SK-N-SH (cell line): ENCODE data around the gene SIRT2. TPM values are rescaled to one million over a fixed set of nuclear protein-coding genes. Genes with fewer than 3 reads are reported as not detected.
A peak's percentile ranks its signal among the peaks of the same experiment; 100 is the strongest.
"Not testable (repeated sequence)": the region's sequence is repeated elsewhere in the genome, so short reads cannot be mapped to it uniquely, and the experiment has no call there.

ENCODE experiments used
- CTCF ChIA-PET: fragments of 300-600, 350-600 bp; formaldehyde crosslinking; extraction: SDS; loops from one replicate; lab custom pipeline; 2021; lab: Yijun Ruan, JAX
- POLR2A ChIA-PET: fragments of 350-600 bp; sonication (Branson Sonifier 250); formaldehyde crosslinking; extraction: SDS; loops from one replicate; lab custom pipeline; 2020; ENCODE audit warnings: antibody characterized with exemption, inconsistent platforms; lab: Yijun Ruan, JAX
- DNase-seq: peaks from one replicate; pipeline ENCODE4 v3.0.0; 2012
- H2AFZ ChIP-seq: fragments of 200-600 bp; sonication (generic); 2 replicates; pipeline ENCODE4 v1.8.1; 2016; ENCODE audit warnings: antibody characterized with exemption, mild to moderate bottlenecking, low read depth
- H3F3A ChIP-seq: fragments of 200-600 bp; sonication (generic); replicated peaks from 2 replicates; pipeline ENCODE3; 2016; ENCODE audit warnings: antibody characterized with exemption, mild to moderate bottlenecking; ENCODE audit not compliant: insufficient read depth
- H3K27ac ChIP-seq, 2 experiments: fragments of 200-500 bp in 1 of 2; fragments of 200-600 bp in 1 of 2; sonication (Bioruptor generic) in 1 of 2; sonication (generic), shearing (Covaris generic) in 1 of 2; 2 replicates each; pipeline versions ENCODE4 v1.5.1 to v1.6.1; 2014 to 2016; ENCODE audit warnings: low read depth in 2 of 2, inconsistent platforms in 1 of 2, low read length in 1 of 2, mild to moderate bottlenecking in 1 of 2, mixed read lengths in 1 of 2
- H3K27me3 ChIP-seq: fragments of 200-600 bp; sonication (generic), shearing (Covaris generic); 2 replicates; pipeline ENCODE4 v1.6.1; 2016; ENCODE audit warnings: mixed run types; ENCODE audit not compliant: insufficient read depth
- H3K36me3 ChIP-seq, 2 experiments: fragments of 200-500 bp in 1 of 2; fragments of 200-600 bp in 1 of 2; sonication (Bioruptor generic) in 1 of 2; sonication (generic) in 1 of 2; replicated peaks in 1 of 2; 2 replicates each; pipeline versions ENCODE3 to v1.5.1; 2014 to 2016; ENCODE audit warnings: low read length in 1 of 2, mild to moderate bottlenecking in 1 of 2; ENCODE audit not compliant: insufficient read depth in 2 of 2, control insufficient read depth in 1 of 2
- H3K4me1 ChIP-seq, 2 experiments: fragments of 200-500 bp in 1 of 2; fragments of 200-600 bp in 1 of 2; sonication (Bioruptor generic) in 1 of 2; sonication (generic), shearing (Covaris generic) in 1 of 2; 2 replicates each; pipeline versions ENCODE4 v1.5.1 to v1.6.1; 2014 to 2016; ENCODE audit warnings: low read depth in 1 of 2, low read length in 1 of 2, mixed run types in 1 of 2; ENCODE audit not compliant: insufficient read depth in 2 of 2, control insufficient read depth in 1 of 2
- H3K4me2 ChIP-seq: fragments of 200-600 bp; sonication (generic), shearing (Covaris generic); 2 replicates; pipeline ENCODE4 v1.6.1; 2017; ENCODE audit warnings: mixed run types
- H3K4me3 ChIP-seq, 2 experiments: fragments of 200-500 bp in 1 of 2; fragments of 200-600 bp in 1 of 2; sonication (Bioruptor generic) in 1 of 2; sonication (generic), shearing (Covaris generic) in 1 of 2; 2 replicates each; pipeline versions ENCODE4 v1.5.1 to v1.8.1; 2014 to 2016; ENCODE audit warnings: low read depth in 2 of 2, inconsistent platforms in 1 of 2, low read length in 1 of 2, mild to moderate bottlenecking in 1 of 2, mixed read lengths in 1 of 2, moderate library complexity in 1 of 2
- H3K79me2 ChIP-seq: fragments of 200-600 bp; sonication (generic); 2 replicates; pipeline ENCODE4 v1.8.1; 2017; ENCODE audit warnings: mild to moderate bottlenecking; ENCODE audit not compliant: insufficient read depth
- H3K9ac ChIP-seq: fragments of 200-600 bp; sonication (generic); 2 replicates; pipeline ENCODE4 v1.6.1; 2017; ENCODE audit warnings: mixed run types
- H3K9me2 ChIP-seq: fragments of 200-600 bp; sonication (generic); 2 replicates; pipeline ENCODE4 v1.6.1; 2017; ENCODE audit warnings: mixed run types
- H3K9me3 ChIP-seq: fragments of 200-600 bp; sonication (generic); 2 replicates; pipeline ENCODE4 v1.6.1; 2017; ENCODE audit warnings: mixed run types, mild to moderate bottlenecking, moderate library complexity
- H4K20me1 ChIP-seq: fragments of 200-600 bp; sonication (generic); 2 replicates; pipeline ENCODE4 v1.6.1; 2017; ENCODE audit warnings: mild to moderate bottlenecking, mixed run types; ENCODE audit not compliant: insufficient read depth
- CHD2 ChIP-seq: fragments of 150-350 bp; IDR thresholded peaks from 2 replicates; pipeline ENCODE4 v1.6.1; 2018; ENCODE audit warnings: low read length; ENCODE audit not compliant: partially characterized antibody
- EP300 ChIP-seq, 2 experiments: IDR thresholded peaks; 2 replicates each; pipeline versions ENCODE4 v1.4.0 to v1.6.1; 2012; ENCODE audit warnings: borderline replicate concordance in 1 of 2, low read depth in 1 of 2, low read length in 1 of 2
- FOSL2 ChIP-seq: IDR thresholded peaks from 2 replicates; pipeline ENCODE4 v1.4.0; 2012; ENCODE audit warnings: low read depth, mild to moderate bottlenecking, moderate library complexity, borderline replicate concordance
- FOXJ3 ChIP-seq: sonication (generic); formaldehyde crosslinking; IDR thresholded peaks from 2 replicates; pipeline ENCODE4 v1.5.1; 2020; ENCODE audit warnings: mild to moderate bottlenecking, missing genetic modification reagents
- FOXM1 ChIP-seq: IDR thresholded peaks from 2 replicates; pipeline ENCODE4 v1.4.0; 2012; ENCODE audit warnings: low read depth, mild to moderate bottlenecking
- GATA2 ChIP-seq: sonication (generic); formaldehyde crosslinking; IDR thresholded peaks from 2 replicates; pipeline ENCODE4 v1.5.0; 2020; ENCODE audit warnings: mild to moderate bottlenecking, missing genetic modification reagents
- MXI1 ChIP-seq: IDR thresholded peaks from 2 replicates; pipeline ENCODE4 v1.6.1; 2012; ENCODE audit warnings: mild to moderate bottlenecking, low read depth, low read length, improper control_type of control experiment
- NRF1 ChIP-seq: IDR thresholded peaks from 2 replicates; pipeline ENCODE4 v1.6.1; 2012; ENCODE audit warnings: low read depth, mild to moderate bottlenecking, low read length
- RAD21 ChIP-seq: IDR thresholded peaks from 2 replicates; pipeline ENCODE4 v1.6.1; 2012; ENCODE audit warnings: mild to moderate bottlenecking, low read length
- RCOR1 ChIP-seq: fragments of 150-350 bp; IDR thresholded peaks from 2 replicates; pipeline ENCODE4 v1.6.1; 2017; ENCODE audit warnings: antibody characterized with exemption, low read length
- RFX5 ChIP-seq: IDR thresholded peaks from 2 replicates; pipeline ENCODE4 v1.6.1; 2012; ENCODE audit warnings: mild to moderate bottlenecking, improper control_type of control experiment, low read length
- TAF1 ChIP-seq: IDR thresholded peaks from 2 replicates; pipeline ENCODE4 v1.6.1; 2012; ENCODE audit warnings: low read depth, mild to moderate bottlenecking, low read length, moderate library complexity, borderline replicate concordance
- YY1 ChIP-seq: IDR thresholded peaks from 2 replicates; pipeline ENCODE4 v1.4.0; 2012; ENCODE audit warnings: low read depth, mild to moderate bottlenecking
- WGBS: methylation state at CpG from one replicate; pipeline ENCODE4 v1.1.6; 2017; ENCODE audit warnings: low lambda C conversion rate; 5-methylcytosine and 5-hydroxymethylcytosine counted together
- polyA plus RNA-seq, 3 experiments: library from polyadenylated mRNA; depleted of rRNA; stranded (reverse); fragments of >200 nt; gene quantifications; 2 replicates each; pipeline ENCODE4 v1.2.3, GENCODE V29; 2012
- TF ChIP-seq, protein P1 (sequence below): IDR thresholded peaks from 2 replicates; pipeline ENCODE4 v1.4.0; 2012; ENCODE audit warnings: low read depth

Gene SIRT2
- polyA plus RNA-seq, 1 of the 3 experiments (the other 2 are of a cell fraction) = 39.3 TPM

DNA sequence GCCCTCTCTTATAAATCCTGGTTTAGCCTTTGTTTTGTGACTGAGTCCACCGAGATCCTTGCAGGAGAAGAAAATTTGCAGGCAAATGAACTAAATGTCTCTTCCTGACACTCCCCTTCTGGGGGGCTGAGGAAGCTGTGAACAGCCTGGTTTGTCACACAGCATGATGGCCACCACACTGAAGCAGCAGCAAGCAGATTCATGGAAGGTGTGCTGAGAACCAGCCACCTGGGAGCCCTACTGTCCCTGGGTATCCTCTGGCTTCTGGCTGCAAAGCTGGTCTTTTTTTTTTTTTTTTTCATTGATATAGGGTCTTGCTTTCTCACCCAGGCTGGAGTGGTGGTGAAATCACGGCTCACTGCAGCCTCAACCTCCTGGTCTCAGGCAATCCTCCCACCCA lies 42.6 kb upstream of the SIRT2 start:
- peaks cover 4 to 12% of the 10 kb centered on the region in 2 experiments for H3K36me3 ChIP-seq
- H3K9ac ChIP-seq = no peak overlapping the region
- no peaks in the 10 kb centered on the region for H3K9me2 ChIP-seq
- no peaks in the 10 kb centered on the region for H4K20me1 ChIP-seq
- no peak overlapping the region for H3K4me3 ChIP-seq
- no peak overlapping the region for H3K27ac ChIP-seq
- no peaks in the 10 kb centered on the region for H3K79me2 ChIP-seq
- H3K9me3 ChIP-seq = no peaks in the 10 kb centered on the region
- H2AFZ ChIP-seq = no peak overlapping the region
- CTCF ChIA-PET = interaction anchor here (1.0 kb wide), 1 partner anchor 73 kb away, joined by 3 read pairs; no protein-coding TSS in a partner anchor
- POLR2A ChIA-PET = interaction anchor here (1.0 kb wide), 1 partner anchor 11 kb away, joined by 3 read pairs; the partner anchor contains the start of genes MRPS12 and SARS2
- peaks cover 7% of the 10 kb centered on the region for H3F3A ChIP-seq
- H3K4me1 ChIP-seq = peaks cover 7 to 12% of the 10 kb centered on the region in 2 experiments; a peak in 3 of 4 replicates
- H3K4me2 ChIP-seq = no peak overlapping the region
- WGBS = 85% methylated on average over 2 of the region's 2 CpGs
- TF ChIP-seq GATA2 (no peak), FOXM1 (no peak), FOSL2 (no peak), RCOR1 (no peak), RFX5 (no peak), RAD21 (no peak), NRF1 (no peak)
- TF ChIP-seq, protein P1, sequence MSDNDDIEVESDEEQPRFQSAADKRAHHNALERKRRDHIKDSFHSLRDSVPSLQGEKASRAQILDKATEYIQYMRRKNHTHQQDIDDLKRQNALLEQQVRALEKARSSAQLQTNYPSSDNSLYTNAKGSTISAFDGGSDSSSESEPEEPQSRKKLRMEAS = no peak
- no peaks in the 10 kb centered on the region for H3K27me3 ChIP-seq
- DNase-seq = no peak

DNA sequence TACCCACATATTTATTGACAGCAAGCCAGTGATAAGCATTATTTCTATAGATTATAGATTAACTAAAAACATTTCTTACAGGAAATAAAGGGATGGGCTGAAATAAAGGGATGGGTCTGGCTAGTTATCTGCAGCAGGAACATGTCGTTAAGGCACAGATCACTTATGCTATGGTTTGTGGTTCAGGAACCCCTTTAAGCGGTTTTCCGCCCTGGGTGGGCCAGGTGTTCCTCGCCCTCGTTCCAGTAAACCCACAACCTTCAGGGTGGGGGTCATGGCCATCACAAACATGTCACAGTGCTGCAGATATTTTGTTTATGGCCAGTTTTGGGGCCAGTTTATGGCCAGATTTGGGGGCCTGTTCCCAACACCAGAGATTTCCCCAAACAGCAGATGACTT lies 42.0 kb upstream of the SIRT2 start:
- H3K27me3 ChIP-seq, H4K20me1 ChIP-seq, H3K9ac ChIP-seq, DNase-seq, H3K79me2 ChIP-seq, H3K36me3 ChIP-seq, H3K9me3 ChIP-seq, H3K4me2 ChIP-seq, H2AFZ ChIP-seq, H3K27ac ChIP-seq, H3K9me2 ChIP-seq, POLR2A ChIA-PET, H3K4me3 ChIP-seq, H3F3A ChIP-seq: not testable (repeated sequence)
- peaks cover 7 to 14% of the 10 kb centered on the region in 2 experiments; a peak in 3 of 4 replicates for H3K4me1 ChIP-seq
- 95% methylated on average over 5 of the region's 5 CpGs for WGBS
- CTCF ChIA-PET = interaction anchor here (1.0 to 2.2 kb wide), 3 partner anchors 11 to 72 kb away, joined by 3 to 12 read pairs (median 6); partner anchors contain the start of genes MRPS12 and SARS2

DNA sequence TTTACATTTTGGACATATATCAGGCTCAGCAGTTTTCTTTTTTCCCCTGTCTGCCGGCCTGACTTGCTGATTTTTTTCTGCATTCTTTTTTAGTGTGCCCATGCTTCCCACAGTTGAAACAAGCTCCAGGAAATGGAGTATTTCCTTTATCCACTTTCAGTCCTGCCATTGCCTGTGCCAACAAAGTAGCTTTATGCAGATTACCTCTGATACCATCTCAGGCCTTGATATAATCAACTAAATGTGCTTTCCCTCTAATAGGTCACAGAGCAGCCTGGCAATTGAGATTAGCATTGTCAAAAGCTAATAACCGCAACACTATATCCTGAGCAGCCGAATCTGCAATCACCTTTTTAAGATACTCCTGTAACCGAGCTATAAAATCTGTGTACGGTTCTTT lies 40.5 kb upstream of the SIRT2 start:
- Histone ChIP-seq H3K9me2 (no peaks in the 10 kb centered on the region), H3K79me2 (no peaks in the 10 kb centered on the region), H3K9me3 (no peaks in the 10 kb centered on the region), H2AFZ (no peak overlapping the region), H3K4me2 (peak overlapping the region; percentile 24; the same call in 1 of the 2 replicates), H4K20me1 (no peaks in the 10 kb centered on the region), H3K4me1 (peaks cover 7 to 15% of the 10 kb centered on the region in 2 experiments; a peak in 3 of 4 replicates), H3K4me3 (no peak overlapping the region; a peak in 1 of 4 replicates), H3K27ac (peak overlapping the region in 1 of 2 experiments; percentile 73; a peak in 2 of 4 replicates), H3K27me3 (no peaks in the 10 kb centered on the region), H3K36me3 (peaks cover 0 to 7% of the 10 kb centered on the region in 2 experiments), H3K9ac (no peak overlapping the region), H3F3A (peaks cover 13% of the 10 kb centered on the region)
- no peak for DNase-seq
- TF ChIP-seq FOXJ3 (peak; percentile 22; the same call in 1 of the 2 replicates), CHD2 (peak; percentile 6), EP300 (IDR thresholded peaks at IDR 0.05; ENCODE audit: borderline replicate concordance in 1 of 2, low read depth in 1 of 2, low read length in 1 of 2) (peak in 1 of 2 experiments; percentile 42; a peak in 1 of 4 replicates), TAF1 (no peak), MXI1 (peak; percentile 46; the same call in 1 of the 2 replicates), RFX5 (no peak), RCOR1 (peak; percentile 35; the same call in 1 of the 2 replicates), GATA2 (peak; percentile 89), YY1 (no peak)
- ChIA-PET POLR2A (interaction anchor here (0.7 to 1.3 kb wide), 5 partner anchors 9 to 253 kb away, joined by 3 to 6 read pairs (median 3); partner anchors contain the start of genes FBXO17, MRPS12 and SARS2), CTCF (interaction anchor here (0.8 to 2.2 kb wide), 5 partner anchors 10 to 424 kb away, joined by 3 to 12 read pairs (median 4); partner anchors contain the start of genes MRPS12 and SARS2)
- 32% methylated on average over 5 of the region's 5 CpGs for WGBS
